ENCODE results near the gene ESD.

Gene ESD

DNA sequence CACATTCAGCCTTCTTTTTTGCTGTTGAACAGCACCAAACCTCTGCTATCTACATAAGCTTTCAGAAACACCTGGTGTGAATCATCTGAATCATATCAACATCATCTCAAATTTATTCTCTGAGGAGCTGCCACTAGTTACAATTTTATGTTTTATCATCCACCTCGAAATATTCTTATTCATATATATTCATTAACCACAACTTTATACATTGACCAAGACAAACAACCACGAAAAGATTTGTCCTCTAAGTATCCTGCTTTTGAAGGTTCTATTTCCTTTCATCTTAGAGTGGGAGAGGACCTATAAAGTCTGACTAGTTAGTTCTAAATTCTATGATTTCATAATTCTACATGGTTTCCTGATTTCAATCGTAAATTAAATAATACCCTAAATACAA is 18.9 kb downstream of the ESD start:
- TF ChIP-seq POLR2AphosphoS5 (IDR thresholded peaks at IDR 0.05; ENCODE audit: low read depth, low read length) (no peak), TAF1 (IDR thresholded peaks at IDR 0.05; ENCODE audit: borderline replicate concordance, insufficient read depth, low read length) (no peak), FOXP2 (optimal IDR thresholded peaks at IDR 0.05; ENCODE audit: borderline replicate concordance, extremely low read depth, extremely low read length, insufficient read depth) (no peak)

DNA sequence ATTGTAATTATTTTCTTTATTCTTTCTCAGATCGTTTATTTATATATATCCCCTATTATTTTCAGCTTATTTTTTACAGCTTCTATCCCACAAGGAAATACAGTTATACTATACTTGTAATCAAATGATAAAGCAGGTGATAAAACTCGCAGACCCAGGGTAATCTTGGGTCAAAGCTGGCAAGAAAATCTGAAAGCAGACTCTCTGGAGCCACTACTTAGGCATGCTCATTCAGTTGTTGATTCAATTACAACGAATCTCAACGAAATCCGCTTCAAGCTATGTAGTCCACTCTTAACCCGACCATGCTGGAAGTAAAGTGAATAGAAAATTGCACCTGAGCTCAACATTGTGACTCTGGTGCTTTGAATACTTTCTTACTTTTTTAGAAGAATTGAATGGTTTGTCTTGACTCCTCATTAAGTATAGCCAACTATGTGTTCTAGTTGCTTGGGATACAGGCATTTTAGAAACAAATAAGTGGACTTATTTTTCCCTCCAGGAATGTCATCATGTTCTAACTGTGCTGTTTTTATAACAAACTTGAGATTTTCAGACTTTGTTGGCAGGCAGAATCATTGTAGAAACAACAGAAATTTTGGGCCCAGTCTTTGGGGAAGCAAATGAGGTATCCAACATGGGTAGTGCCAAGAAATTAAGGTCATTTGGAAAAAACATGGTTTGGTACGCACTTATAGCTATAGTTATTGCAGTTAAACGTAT is 21.4 kb downstream of the ESD start:
- no peak for TF ChIP-seq SIN3A (IDR thresholded peaks at IDR 0.05; ENCODE audit: borderline replicate concordance, insufficient read depth, low read length)
- TF ChIP-seq, protein P1, sequence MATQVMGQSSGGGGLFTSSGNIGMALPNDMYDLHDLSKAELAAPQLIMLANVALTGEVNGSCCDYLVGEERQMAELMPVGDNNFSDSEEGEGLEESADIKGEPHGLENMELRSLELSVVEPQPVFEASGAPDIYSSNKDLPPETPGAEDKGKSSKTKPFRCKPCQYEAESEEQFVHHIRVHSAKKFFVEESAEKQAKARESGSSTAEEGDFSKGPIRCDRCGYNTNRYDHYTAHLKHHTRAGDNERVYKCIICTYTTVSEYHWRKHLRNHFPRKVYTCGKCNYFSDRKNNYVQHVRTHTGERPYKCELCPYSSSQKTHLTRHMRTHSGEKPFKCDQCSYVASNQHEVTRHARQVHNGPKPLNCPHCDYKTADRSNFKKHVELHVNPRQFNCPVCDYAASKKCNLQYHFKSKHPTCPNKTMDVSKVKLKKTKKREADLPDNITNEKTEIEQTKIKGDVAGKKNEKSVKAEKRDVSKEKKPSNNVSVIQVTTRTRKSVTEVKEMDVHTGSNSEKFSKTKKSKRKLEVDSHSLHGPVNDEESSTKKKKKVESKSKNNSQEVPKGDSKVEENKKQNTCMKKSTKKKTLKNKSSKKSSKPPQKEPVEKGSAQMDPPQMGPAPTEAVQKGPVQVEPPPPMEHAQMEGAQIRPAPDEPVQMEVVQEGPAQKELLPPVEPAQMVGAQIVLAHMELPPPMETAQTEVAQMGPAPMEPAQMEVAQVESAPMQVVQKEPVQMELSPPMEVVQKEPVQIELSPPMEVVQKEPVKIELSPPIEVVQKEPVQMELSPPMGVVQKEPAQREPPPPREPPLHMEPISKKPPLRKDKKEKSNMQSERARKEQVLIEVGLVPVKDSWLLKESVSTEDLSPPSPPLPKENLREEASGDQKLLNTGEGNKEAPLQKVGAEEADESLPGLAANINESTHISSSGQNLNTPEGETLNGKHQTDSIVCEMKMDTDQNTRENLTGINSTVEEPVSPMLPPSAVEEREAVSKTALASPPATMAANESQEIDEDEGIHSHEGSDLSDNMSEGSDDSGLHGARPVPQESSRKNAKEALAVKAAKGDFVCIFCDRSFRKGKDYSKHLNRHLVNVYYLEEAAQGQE (IDR thresholded peaks at IDR 0.05; ENCODE audit: insufficient read depth in 1 of 2, low read depth in 2 of 2, low read length in 2 of 2), result no peak
- no peak for TF ChIP-seq FOXP2 (optimal IDR thresholded peaks at IDR 0.05; ENCODE audit: borderline replicate concordance, extremely low read depth, extremely low read length, insufficient read depth)
- TF ChIP-seq TAF1 (IDR thresholded peaks at IDR 0.05; ENCODE audit: borderline replicate concordance, insufficient read depth, low read length), result no peak
- TF ChIP-seq POLR2AphosphoS5 (IDR thresholded peaks at IDR 0.05; ENCODE audit: low read depth, low read length), result no peak

DNA sequence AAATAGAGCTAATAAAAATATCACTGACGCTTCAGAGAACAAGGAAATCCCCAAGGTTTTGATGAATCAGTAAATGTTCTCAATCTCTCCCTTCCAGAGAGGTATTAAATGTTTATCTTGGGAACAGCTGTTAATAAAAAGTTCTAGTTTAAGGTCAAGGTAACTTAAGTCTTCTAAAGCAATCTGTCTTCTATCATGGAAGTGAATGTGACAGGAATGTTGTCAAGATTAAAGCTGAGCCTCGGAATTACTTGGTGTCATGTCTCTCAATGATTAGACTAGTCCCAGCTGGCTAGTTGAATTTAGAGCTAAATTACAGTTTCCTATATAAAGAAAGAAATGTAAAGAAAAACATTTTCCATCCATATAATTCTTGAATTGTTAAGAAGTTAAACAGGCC is 23.4 kb downstream of the ESD start:
- TF ChIP-seq SIN3A (IDR thresholded peaks at IDR 0.05; ENCODE audit: borderline replicate concordance, insufficient read depth, low read length), result no peak
- TF ChIP-seq FOXP2 (optimal IDR thresholded peaks at IDR 0.05; ENCODE audit: borderline replicate concordance, extremely low read depth, extremely low read length, insufficient read depth), result no peak
- no peak for TF ChIP-seq POLR2AphosphoS5 (IDR thresholded peaks at IDR 0.05; ENCODE audit: low read depth, low read length)
- no peak for TF ChIP-seq TAF1 (IDR thresholded peaks at IDR 0.05; ENCODE audit: borderline replicate concordance, insufficient read depth, low read length)
- TF ChIP-seq, protein P1 (IDR thresholded peaks at IDR 0.05; ENCODE audit: insufficient read depth in 1 of 2, low read depth in 2 of 2, low read length in 2 of 2), result no peak

DNA sequence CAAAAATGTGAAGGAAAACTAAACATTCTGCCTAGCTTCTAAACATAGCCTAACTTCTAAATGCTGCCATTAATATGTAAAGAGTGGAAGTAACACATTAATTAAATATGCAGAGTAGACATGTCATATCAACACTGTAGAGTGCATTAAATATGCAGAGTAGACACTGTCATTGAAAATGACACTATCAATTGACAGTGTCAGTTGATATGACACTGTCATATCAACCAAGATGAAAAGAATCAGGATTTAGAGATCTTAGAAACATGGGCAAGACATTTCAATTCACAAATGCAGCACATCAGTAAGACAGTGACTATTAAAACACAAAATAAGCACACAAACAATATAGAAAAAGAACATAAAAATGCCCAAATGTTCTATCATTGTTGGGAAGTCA is 25.3 kb downstream of the ESD start:
- TF ChIP-seq FOXP2 (optimal IDR thresholded peaks at IDR 0.05; ENCODE audit: borderline replicate concordance, extremely low read depth, extremely low read length, insufficient read depth), result no peak
- TF ChIP-seq TAF1 (IDR thresholded peaks at IDR 0.05; ENCODE audit: borderline replicate concordance, insufficient read depth, low read length), result no peak
- TF ChIP-seq, protein P1 (IDR thresholded peaks at IDR 0.05; ENCODE audit: insufficient read depth in 1 of 2, low read depth in 2 of 2, low read length in 2 of 2), result no peak
- no peak for TF ChIP-seq POLR2AphosphoS5 (IDR thresholded peaks at IDR 0.05; ENCODE audit: low read depth, low read length)
- no peak for TF ChIP-seq SIN3A (IDR thresholded peaks at IDR 0.05; ENCODE audit: borderline replicate concordance, insufficient read depth, low read length)

DNA sequence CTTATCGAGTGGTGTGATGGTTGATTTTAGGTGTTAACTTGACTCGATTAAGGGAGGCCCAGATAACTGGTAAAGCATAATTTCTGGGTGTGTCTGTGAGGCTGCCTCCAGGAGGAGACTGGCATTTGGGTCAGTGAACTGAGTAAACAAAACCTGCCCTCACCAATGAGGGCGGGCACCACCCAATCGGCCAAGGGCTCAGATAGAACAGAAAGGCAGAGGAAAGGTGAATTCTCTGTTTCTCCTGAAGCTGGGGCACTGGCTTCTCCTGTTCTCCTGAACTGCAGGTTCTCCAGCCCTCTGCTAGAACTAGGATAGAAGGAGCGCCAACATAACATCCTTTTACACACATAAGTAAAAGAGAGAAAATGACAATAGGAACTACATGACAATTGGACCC is 35.1 kb downstream of the ESD start:
- TF ChIP-seq TAF1 (IDR thresholded peaks at IDR 0.05; ENCODE audit: borderline replicate concordance, insufficient read depth, low read length) (no peak), POLR2AphosphoS5 (IDR thresholded peaks at IDR 0.05; ENCODE audit: low read depth, low read length) (no peak), FOXP2 (optimal IDR thresholded peaks at IDR 0.05; ENCODE audit: borderline replicate concordance, extremely low read depth, extremely low read length, insufficient read depth) (no peak), SIN3A (IDR thresholded peaks at IDR 0.05; ENCODE audit: borderline replicate concordance, insufficient read depth, low read length) (no peak)
- TF ChIP-seq, protein P1 (IDR thresholded peaks at IDR 0.05; ENCODE audit: insufficient read depth in 1 of 2, low read depth in 2 of 2, low read length in 2 of 2), result no peak

Data from PFSK-1 (cell line).